HG03378 (cell line): ENCODE measurements around the gene ADPRH.
"Not testable (repeated sequence)": the region's sequence is repeated elsewhere in the genome, so short reads cannot be mapped to it uniquely, and the experiment has no call there.

Source experiments
- ATAC-seq: cut with Tn5 transposase; IDR thresholded peaks from one replicate; pipeline ENCODE4 v1.9.1; 2021; ENCODE audit warnings: mild to moderate bottlenecking, moderate library complexity; ENCODE audit not compliant: unreplicated experiment

ADPRH gene

DNA sequence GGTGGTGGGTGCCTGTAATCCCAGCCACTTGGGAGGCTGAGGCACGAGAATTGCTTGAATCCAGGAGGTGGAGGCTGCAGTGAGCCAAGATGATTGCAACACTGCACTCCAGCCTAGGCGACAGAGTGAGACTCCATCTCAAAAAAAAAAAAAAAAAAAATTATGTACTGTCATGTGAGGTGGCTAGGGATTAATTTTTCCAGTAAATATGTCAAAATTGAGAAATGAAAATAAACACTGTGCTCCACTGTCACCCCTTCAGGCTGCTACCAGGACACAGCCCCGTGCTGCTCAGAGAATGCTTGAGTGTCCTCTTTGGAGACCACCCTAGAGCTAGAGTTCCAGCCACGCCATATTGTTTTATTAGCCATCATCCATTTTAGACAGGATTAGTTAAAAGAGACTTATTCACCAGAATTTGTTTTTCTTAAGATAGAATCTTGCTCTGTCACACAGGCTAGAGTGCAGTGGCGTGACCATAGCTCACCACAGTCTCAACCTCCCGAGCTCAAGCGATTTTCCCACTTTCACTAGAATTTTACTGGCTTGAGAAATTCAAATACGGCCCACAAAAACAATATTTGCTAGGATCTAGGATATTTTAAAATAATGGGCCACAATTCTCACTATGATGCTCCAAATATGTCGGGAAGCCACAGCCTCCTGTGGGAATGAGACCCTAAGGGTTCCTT, 20.5 kb upstream of the ADPRH start:
- no peak for ATAC-seq

DNA sequence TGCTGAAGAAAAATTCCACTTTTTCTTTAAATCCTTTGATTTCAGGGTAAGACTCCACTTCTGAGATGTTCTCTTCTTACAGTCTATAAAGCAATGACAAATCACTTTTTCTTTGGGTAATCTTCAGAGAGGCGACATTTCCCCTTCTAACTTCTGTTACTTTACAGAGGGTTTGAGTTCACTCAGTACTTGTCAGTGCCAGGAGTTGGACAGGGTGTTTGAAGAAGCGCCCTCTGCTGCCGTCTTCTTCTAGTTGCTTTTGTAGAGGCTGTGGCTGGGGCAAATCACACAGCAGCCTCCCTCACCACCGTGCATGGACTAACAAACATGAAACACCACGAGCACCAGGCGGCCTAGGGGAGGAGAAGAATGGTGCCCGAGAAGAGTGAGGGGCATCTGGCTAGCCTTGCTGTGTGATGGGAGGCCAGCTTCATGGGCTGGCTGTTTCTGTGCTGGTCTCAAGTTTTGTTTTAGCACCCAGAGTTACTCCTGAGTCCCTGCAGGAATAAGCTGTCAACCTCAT, 19.8 kb upstream of the ADPRH start, which contains the start of gene CD80:
Gene CD80, minus strand, starts transcription at position 174 of the 523 bp plus-strand sequence. CDS start 1,886 bp downstream, outside the sequence.
- peak; percentile 42 for ATAC-seq

DNA sequence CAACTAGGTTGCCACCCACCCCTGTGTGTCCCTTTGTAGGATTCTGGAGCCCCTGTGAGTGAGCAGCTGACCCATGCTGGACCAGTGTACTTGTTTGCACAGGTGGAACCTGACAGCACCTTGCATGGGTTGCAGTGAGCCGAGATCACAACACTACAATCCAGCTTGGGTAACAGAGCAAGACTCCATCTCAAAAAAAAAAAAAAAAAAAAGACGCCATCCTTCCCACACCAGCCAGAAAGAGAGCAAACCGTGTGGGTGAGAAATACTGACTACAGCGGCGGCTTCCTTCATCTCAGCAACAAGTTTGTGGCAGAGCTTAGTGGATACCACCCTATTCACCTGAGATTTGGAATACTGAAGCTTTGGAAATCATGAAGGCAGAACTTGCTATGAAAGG, 19.1 kb upstream of the ADPRH start:
- no peak for ATAC-seq

DNA sequence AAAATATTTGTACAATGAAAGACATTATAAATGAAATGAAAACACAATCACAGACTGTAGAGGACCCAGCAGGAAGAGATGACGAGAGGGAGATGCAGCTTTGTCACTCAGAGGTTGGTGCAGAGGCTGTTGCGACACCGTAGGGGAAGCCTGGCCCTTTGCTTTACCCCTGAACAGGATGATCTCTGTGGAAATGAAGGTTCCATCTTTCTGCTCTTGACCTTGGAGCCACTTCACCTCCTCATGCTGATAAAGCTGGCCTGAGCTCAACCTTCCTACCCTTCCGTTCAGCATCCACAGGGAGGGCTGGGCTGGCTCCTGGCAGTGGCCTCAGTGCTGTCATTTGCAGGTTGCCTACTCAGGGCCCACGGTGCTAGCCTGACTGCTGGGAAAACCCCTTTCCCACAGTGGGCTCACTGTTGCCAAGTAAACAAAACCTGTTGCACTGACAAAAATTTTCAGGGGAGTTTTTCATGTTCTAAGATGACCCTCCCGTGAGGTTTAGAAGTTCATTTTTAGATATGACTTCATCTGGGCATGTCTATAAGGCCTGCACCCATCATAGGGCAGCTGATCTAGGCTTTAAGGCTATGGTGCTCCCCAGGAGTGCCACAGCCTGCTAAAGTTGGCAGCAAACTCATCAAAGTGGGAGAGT, 16.9 kb upstream of the ADPRH start:
- ATAC-seq: peak; percentile 81

DNA sequence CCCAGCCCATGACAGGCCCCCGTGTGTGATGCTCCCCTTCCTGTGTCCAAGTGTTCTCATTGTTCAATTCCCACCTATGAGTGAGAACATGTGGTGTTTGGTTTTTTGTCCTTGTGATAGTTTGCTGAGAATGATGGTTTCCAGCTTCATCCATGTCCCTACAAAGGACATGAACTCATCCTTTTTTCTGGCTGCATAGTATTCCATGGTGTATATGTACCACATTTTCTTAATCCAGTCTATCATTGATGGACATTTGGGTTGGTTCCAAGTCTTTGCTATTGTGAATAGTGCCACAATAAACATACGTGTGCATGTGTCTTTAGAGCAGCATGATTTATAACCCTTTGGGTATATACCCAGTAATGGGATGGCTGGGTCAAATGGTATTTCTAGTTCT, 16.0 kb upstream of the ADPRH start:
- ATAC-seq: not testable (repeated sequence)

DNA sequence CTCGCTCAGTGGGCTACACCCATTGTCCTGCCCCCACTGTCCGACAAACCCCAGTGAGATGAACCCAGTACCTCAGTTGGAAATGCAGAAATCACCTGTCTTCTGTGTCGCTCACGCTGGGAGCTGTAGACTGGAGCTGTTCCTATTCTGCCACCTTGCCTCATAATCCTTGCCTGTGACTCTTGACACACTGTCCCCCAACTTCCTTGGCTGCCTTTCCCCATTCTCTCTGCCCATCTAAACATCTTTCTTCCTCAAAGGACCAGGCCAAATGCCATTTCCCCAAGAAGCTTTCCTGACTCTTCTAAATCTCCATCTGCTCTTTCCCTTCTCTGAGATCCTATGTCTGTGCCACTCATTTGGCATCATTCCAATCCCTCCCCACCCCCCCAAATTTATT, 10.1 kb upstream of the ADPRH start:
- ATAC-seq: no peak

DNA sequence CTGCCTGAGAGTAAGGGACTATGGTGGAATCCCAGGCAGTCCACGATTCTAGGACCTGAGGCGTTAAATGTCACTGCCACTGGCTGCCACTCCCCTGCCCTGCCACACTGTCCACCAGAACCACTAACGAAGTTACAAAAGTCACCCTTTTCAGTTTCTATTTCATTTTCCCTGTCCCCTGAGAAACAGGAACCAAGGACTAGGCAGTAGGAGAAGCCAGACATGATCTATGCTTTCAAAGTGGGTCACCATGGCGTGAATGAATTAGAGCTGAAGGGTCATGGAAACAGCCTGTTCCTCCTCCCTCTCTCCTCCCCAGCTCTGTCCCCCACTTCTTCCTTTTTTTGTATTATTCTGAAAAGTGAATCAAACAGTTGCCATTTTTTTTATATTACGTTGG, 9.1 kb upstream of the ADPRH start:
- ATAC-seq: no peak

DNA sequence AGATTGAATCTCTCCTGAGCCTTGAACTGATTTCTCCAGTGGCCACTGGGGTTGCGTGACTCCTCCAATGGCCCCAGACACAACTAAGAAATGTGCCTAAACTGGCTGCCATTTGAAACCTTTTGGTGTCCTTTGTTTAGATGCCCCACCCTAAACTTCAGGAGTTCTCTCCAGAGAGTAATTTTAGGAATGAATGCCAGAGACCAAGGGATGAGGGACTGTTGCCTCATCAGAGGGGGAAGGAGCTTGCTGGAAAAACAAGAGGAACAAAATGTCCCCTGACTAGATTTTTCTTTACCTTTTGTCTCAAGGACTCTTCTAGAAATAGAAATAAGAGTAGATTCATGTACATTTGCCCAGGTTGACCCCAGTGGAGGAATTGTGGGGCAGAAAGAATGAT, 8.1 kb upstream of the ADPRH start:
- no peak for ATAC-seq

DNA sequence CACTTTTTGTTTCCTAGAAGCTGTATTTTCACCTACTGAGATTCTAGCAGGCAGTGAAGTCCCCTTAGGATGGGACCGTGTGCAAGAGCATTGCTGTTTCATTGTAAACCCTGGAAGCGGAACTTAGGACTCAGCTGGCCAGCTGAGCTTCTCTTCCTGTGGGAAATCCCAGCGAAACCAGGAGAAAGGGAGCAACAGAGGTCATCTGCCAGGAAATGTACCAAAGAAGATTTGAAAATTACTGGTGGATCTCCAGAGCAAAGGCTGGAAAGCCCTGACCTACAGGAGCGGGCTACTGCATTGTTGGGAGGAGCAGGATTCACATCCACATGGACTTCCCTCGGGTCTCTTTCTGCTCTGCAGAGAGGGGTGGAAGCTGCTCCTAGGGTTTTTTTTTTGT, 7.6 kb upstream of the ADPRH start:
- ATAC-seq: no peak

DNA sequence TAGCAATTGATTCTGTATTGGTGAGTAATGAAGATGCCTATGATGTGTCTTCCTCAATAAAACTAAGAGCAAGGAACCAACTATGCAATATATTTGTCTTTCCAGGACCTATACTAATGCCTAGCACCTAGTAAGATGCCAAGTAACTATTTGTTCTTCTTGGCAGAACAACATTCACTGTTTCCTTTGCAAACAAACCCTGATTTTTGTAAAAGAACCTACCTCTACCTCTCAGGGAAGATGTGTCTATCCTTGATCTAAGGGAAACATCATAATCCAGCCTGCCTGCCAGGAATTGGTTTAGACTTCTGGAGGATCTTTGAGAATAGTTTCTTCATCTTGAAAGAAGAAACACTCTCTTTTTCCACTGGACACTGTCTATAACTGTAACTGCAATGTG, 3.8 kb upstream of the ADPRH start:
- ATAC-seq: no peak

DNA sequence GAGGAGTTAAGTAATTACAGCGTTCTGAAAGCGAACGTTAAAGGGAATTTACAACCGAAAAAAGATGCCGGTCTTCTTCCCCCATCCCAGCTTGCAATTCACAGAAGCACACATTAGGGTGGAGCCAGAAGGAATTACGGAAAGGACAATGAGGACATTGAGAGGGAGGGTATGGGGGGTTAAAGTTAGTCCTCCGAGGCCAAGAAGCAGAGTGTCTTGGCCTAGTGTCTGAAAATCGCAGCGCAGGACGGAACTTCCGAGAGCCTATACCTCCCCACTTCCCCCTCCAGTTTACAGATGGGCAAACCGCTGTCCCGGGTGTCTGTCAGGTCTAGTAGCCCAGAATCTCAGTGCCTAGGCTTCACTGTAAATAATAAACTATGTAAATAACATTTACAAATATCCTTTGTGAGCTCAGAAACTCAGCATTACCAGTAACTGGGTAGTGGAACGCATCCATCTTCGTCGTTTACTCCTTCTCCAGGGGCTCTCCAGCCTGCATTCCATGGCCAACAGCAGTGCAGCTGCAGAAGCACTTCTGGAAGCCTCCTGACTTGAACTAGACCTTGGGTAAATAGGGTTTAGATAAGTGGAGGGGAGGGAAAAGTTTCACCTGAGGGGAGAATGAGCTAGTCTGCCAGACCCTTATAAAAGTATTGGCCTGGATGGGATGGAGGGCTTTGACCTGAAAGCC, 922 bp downstream of the ADPRH start:
- ATAC-seq: peak; percentile 65

DNA sequence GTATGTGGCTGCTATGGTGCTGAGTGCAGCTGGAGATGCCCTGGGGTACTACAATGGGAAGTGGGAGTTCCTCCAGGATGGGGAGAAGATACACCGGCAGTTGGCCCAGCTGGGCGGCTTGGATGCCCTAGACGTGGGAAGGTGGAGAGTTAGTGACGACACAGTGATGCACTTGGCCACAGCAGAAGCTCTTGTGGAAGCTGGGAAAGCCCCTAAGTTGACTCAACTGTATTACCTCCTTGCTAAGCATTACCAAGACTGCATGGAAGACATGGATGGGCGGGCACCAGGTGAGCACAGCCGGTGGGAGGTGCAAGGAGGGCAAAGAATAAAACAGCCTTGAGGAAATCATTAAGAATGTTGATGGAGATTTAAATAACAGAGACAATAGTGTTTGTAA, 2.9 kb downstream of the ADPRH start:
- peak; percentile 41 for ATAC-seq

DNA sequence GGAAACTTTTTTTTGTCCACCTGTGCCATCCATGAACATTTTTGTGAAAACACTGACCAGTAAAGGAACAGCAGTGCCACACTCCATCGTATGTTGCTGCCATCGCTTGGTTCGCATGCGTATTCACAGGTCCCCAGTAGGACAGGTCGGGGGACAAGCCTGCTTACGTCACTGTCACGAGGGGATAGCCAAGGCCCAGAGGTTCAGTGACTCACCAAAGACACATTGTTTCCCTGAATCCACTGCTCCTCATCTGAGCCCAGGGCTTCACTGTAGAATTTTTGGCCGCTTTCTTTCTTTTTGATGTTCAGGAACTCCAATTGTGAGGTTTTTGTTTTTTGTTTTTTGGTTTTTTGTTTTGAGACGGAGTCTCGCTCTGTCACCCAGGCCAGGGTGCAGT, 5.9 kb downstream of the ADPRH start:
- no peak for ATAC-seq

DNA sequence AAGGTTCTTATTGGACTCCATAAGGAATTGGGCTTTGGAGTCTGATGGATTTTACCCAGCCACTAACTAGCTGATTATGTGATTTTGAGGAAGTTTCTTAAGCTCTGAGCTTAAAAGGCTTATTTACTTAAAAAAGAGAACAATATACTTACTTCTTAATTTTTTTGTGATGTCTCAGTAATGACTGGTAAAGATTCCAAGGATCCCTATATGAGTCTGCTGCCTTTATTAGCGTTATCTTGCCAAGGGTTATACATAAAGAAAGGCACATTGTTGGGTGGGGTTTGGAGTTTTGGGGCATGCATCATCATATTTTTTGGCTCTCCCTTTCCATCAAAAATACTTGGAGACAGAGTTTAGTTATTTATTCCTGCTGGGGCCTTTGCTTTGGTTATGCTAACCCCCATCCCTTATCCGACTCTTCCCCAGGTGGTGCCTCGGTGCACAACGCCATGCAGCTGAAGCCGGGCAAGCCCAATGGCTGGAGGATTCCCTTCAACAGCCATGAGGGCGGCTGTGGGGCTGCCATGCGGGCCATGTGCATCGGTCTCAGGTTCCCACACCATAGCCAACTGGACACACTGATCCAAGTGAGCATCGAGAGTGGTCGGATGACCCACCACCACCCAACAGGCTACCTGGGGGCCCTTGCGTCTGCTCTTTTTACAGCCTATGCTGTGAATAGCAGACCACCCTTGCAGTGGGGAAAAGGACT, 6.7 kb downstream of the ADPRH start:
- ATAC-seq: no peak

DNA sequence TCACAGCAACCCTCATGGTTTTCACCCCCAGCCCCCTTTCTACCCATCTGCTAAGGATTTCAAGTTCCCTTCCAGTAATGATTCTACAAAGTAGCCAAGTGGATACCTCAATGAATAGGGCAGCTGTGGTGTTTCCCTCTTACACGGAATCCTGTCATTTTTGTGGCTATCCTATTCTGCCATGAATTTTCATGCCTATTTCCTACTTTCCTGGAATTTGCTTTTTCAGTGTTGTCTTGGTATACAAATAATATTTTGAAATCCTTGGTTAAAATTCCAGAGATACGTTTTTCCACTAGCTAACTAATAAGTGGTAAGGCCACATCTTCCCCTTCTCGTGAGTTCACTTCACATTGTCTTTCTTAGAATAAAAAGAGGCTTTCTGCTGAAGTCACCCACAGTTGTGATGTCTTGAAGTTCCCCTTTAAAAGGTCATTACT, 7.5 kb downstream of the ADPRH start:
- no peak for ATAC-seq

DNA sequence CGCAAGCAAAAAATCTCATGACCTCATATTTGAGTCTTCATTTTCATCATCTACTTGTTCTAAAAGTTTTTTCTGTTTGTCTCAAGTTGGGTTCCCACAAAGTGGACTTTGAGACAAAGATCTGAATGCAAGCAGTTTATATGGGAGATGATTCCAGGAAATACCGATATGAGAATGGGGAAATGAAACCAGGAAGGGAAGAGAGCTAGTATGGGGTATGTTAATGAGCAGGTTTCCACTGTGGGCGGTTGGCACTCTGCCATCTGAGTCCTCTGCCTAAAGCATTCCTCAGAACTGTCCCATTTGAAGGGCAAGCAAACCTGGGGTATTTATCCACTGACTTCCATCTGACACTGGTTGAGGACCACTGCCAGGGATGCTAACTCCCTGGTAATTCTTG, 8.8 kb downstream of the ADPRH start:
- ATAC-seq: peak; percentile 66

DNA sequence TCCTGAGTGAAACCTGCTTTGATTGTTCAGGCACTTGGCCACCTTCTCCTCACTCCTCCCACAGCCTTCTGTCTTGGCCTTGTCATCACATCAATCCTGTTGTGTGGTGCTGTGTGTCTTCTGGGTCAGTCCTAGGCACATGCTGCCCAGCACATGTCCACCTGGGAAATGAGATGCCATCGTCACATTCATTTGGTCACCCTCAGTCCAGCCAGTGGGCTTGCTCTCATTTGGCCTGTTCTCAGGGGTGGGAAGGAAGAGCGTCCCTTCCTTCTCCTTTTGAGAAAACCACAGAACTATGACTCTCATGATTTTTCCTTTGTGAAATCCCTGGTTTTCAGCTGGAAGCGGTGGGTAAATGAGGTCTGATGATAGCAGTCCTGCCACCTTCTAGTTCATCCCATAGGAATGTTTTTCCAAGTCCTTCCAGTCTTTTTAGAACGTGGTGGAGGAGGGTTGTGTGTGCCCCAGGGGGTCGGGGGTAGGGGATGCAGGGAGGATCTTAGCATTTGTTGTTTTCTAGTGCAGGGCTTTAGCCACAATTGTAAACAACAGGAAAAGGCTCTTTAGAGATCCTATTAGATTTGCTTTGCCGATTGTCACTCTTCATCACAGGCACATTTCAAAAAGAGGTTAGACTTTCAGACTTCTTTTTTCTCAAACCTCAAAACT, 9.9 kb downstream of the ADPRH start:
- ATAC-seq: no peak

DNA sequence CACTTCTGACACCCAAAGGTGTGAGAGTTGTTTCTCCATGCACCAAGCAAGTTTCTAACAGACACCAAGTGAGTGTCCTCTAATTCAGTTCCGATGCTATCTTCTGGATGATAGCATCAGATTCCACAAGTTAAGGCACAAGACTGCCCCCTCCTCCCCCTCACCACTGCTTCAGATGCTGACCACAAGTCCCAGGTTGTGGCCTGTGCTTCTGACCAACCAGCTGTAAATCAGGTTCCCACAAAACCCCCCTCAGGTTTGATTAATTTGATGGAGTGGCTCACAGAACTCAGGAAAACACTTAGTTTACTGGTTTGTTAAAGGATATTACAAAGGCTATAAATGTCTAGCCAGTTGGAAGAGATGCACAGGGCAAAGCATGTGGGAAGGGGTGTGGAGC, 11.4 kb downstream of the ADPRH start:
- no peak for ATAC-seq

DNA sequence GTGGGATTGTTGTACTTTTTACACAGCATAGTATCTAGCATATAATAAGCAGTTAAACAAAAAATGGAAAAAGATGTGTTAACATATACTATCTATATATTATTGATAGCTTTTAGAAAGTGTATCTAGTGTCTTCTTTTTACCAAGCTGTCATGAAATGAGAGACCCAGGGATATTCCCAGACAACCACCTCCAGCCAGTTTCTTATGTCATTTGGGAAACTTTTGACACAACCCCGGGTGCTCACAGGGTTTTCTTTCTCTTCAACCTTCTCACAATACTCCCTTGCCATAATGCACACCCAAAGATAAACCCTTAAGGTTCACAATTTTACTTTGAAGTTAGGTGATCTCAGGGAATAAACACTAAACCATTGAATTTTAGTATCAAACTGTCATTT, 13.6 kb downstream of the ADPRH start:
- ATAC-seq: no peak

DNA sequence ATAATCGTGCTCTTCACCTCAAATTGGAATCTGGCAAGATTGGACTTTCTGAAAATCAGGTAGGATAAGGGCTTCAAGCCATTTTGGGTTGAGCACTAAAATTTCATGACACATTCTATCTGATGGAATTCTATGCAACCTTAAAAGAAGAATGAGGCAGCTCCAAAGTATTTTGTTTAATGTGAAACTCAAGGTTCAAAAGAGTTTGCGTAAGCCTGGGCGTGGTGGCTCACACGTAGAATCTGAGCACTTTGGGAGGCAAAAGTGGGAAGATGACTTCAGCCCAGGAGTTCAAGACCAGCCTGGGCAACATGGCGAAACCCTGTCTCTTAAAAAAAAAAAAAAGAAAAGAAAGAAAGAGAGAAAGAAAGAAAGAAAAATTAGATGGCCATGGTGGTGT, 14.8 kb downstream of the ADPRH start:
- no peak for ATAC-seq

DNA sequence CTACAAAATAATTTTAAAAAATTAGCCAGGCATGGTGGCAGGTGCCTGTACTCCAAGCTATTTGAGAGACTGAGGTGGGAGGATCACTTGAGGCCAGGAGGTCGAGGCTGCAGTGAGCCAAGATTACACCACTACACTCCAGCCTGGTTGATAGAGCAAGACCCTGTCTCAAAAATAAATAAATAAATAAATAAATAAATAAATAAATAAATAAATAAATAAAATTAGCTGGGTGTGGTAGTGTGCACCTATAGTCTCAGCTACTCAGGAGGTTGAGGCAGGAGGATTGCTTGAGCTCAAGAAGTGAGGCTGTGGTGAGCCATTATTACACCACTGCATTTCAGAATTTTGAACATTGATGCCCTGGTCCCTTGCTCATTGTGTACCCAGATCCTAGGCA, 15.6 kb downstream of the ADPRH start:
- not testable (repeated sequence) for ATAC-seq
